Endothelial cell of umbilical vein (primary cell): ENCODE measurements around the gene ALDH1L1. TPM values are rescaled to one million over a fixed set of nuclear protein-coding genes. Genes with fewer than 3 reads are reported as not detected.

Experiments
- BruUV-seq: library from RNA; stranded (reverse); fragments of 400-500 nt; replicated peaks from 2 replicates; lab custom pipeline; 2021; lab: Mats Ljungman, UMichigan
- CTCF ChIA-PET: fragments of 300-600, 350-600 bp; sonication (Branson Sonifier 250); formaldehyde crosslinking; loops from one replicate; lab custom pipeline; 2021; ENCODE audit warnings: antibody characterized with exemption, inconsistent platforms; lab: Charles Lee
- POLR2A ChIA-PET: fragments of 300-600, 350-600 bp; sonication (Branson Sonifier 250); formaldehyde crosslinking; loops from one replicate; lab custom pipeline; 2021; ENCODE audit warnings: antibody characterized with exemption, inconsistent platforms; lab: Charles Lee
- DNase-seq: peaks from one replicate; pipeline ENCODE4 v3.0.0-alpha.2; 2011; ENCODE audit warnings: low read depth, low spot score
- FAIRE-seq: peaks from 2 replicates; lab custom pipeline; 2011; peaks lifted over from hg19 to GRCh38; lab: Jason Lieb, UNC
- H2AFZ ChIP-seq: 2 replicates; pipeline ENCODE4 v1.6.0; 2012; ENCODE audit warnings: low read depth, low read length, control low read depth, inconsistent platforms
- H3K27ac ChIP-seq: 2 replicates; pipeline ENCODE4 v1.5.1; 2011; ENCODE audit warnings: low read depth, mild to moderate bottlenecking, control low read depth, low read length, moderate library complexity; ENCODE audit not compliant: insufficient read depth
- H3K27me3 ChIP-seq, 2 experiments: 2 replicates each; pipeline versions ENCODE4 v1.6.0 to v1.6.1; 2011; ENCODE audit warnings: low read length in 2 of 2, mixed read lengths in 1 of 2; ENCODE audit not compliant: control insufficient read depth in 2 of 2, insufficient read depth in 2 of 2
- H3K36me3 ChIP-seq, 2 experiments: 2 replicates in 1 of 2; 3 replicates in 1 of 2; pipeline ENCODE4 v1.5.1; 2011; ENCODE audit warnings: low read length in 2 of 2, mild to moderate bottlenecking in 1 of 2, moderate library complexity in 1 of 2; ENCODE audit not compliant: control insufficient read depth in 2 of 2, insufficient read depth in 2 of 2; ENCODE audit errors: extremely low read depth in 1 of 2
- H3K4me1 ChIP-seq: 3 replicates; pipeline ENCODE4 v1.5.1; 2011; ENCODE audit warnings: mild to moderate bottlenecking, low read length; ENCODE audit not compliant: control insufficient read depth, insufficient read depth; ENCODE audit errors: extremely low read depth
- H3K4me2 ChIP-seq: 2 replicates; pipeline ENCODE4 v1.6.1; 2011; ENCODE audit warnings: low read length, control low read depth, mixed read lengths; ENCODE audit not compliant: insufficient read depth
- H3K4me3 ChIP-seq, 3 experiments: fragments of 200-600 bp in 1 of 3; sonication (generic), shearing (Covaris generic) in 1 of 3; replicated peaks in 1 of 3; 2 replicates each; pipeline ENCODE4 v1.5.1; 2011 to 2016; ENCODE audit warnings: control low read depth in 3 of 3, low read length in 3 of 3, mild to moderate bottlenecking in 2 of 3, inconsistent platforms in 1 of 3, low read depth in 1 of 3, moderate library complexity in 1 of 3; ENCODE audit not compliant: insufficient read depth in 1 of 3
- H3K79me2 ChIP-seq: 2 replicates; pipeline ENCODE4 v1.6.0; 2012; ENCODE audit warnings: low read length, inconsistent platforms; ENCODE audit not compliant: control insufficient read depth, insufficient read depth
- H3K9ac ChIP-seq: replicated peaks from 2 replicates; pipeline ENCODE3; 2011; ENCODE audit warnings: low read length, control low read depth; ENCODE audit not compliant: insufficient read depth; ENCODE audit errors: extremely low read depth
- H3K9me1 ChIP-seq: replicated peaks from 3 replicates; pipeline ENCODE4 v1.6.0; 2011; ENCODE audit warnings: mild to moderate bottlenecking, low read length; ENCODE audit not compliant: control insufficient read depth, insufficient read depth; ENCODE audit errors: extremely low read depth
- H3K9me3 ChIP-seq: replicated peaks from 2 replicates; pipeline ENCODE4 v1.5.1; 2012; ENCODE audit warnings: low read length, inconsistent platforms; ENCODE audit not compliant: control insufficient read depth, insufficient read depth
- H4K20me1 ChIP-seq: replicated peaks from 2 replicates; pipeline ENCODE3; 2011; ENCODE audit warnings: mild to moderate bottlenecking, low read length; ENCODE audit not compliant: control insufficient read depth, insufficient read depth; ENCODE audit errors: extremely low read depth
- EZH2 ChIP-seq: IDR thresholded peaks from 2 replicates; pipeline ENCODE4 v1.6.1; 2012; ENCODE audit warnings: borderline replicate concordance, low read depth, mild to moderate bottlenecking, moderate library complexity, low read length, inconsistent platforms; ENCODE audit not compliant: severe bottlenecking
- FOS ChIP-seq: IDR thresholded peaks from 2 replicates; pipeline ENCODE4 v1.6.1; 2011; ENCODE audit warnings: mild to moderate bottlenecking, low read length, moderate library complexity, borderline replicate concordance; ENCODE audit not compliant: insufficient read depth
- GATA2 ChIP-seq: IDR thresholded peaks from 2 replicates; pipeline ENCODE4 v1.7.0; 2011; ENCODE audit warnings: low read depth, mild to moderate bottlenecking, moderate library complexity, mixed read lengths, low read length; ENCODE audit not compliant: insufficient read length, insufficient read depth
- JUN ChIP-seq: IDR thresholded peaks from 2 replicates; pipeline ENCODE4 v1.6.1; 2011; ENCODE audit warnings: borderline replicate concordance, low read depth; ENCODE audit not compliant: insufficient read length, insufficient read depth
- MYC ChIP-seq: IDR thresholded peaks from one replicate; pipeline ENCODE4 v1.6.1; 2011; ENCODE audit warnings: mild to moderate bottlenecking, low read depth, low read length
- POLR2A ChIP-seq: IDR thresholded peaks from 2 replicates; pipeline ENCODE4 v1.6.1; 2012; ENCODE audit warnings: low read depth, mild to moderate bottlenecking, control low read depth, low read length
- POLR2AphosphoS5 ChIP-seq: IDR thresholded peaks from 2 replicates; pipeline ENCODE4 v1.6.1; 2012; ENCODE audit warnings: low read depth, mild to moderate bottlenecking, control low read depth, low read length, moderate library complexity; ENCODE audit not compliant: insufficient read depth
- dilution Hi-C: fragments of 300-500 bp; cut with MboI; formaldehyde crosslinking; loops from one replicate; pipeline ENCODE4 v1.15.0; 2019; ENCODE audit warnings: low sequenced_read_pairs; ENCODE audit not compliant: extremely low pct_ligation_motif_present
- intact Hi-C: fragments of 100-400 bp; cut with micrococcal nuclease; formaldehyde crosslinking; loops from one replicate; pipeline ENCODE4 v1.10.0; 2022
- polyA plus RNA-seq, 4 experiments: library from polyadenylated mRNA; depleted of rRNA in 3 of 4; stranded (reverse) in 3 of 4; unstranded in 1 of 4; fragments of >200 nt; gene quantifications; 2 replicates each; pipeline versions ENCODE4 v1.2.1 to v1.2.3, GENCODE V29; 2011 to 2012; ENCODE audit warnings: missing spikeins in 1 of 4
- total RNA-seq: library from RNA; stranded (reverse); gene quantifications from 2 replicates; pipeline ENCODE4 v1.2.3, GENCODE V29; 2021
- TF ChIP-seq, protein P1 (sequence below), 2 donors: IDR thresholded peaks; 1 replicate in 1 of 2; 2 replicates in 1 of 2; pipeline ENCODE4 v1.5.1; 2011; ENCODE audit warnings: low read length in 2 of 2, mild to moderate bottlenecking in 2 of 2, moderate library complexity in 2 of 2, control low read depth in 1 of 2, inconsistent platforms in 1 of 2, low read depth in 1 of 2; ENCODE audit not compliant: insufficient read depth in 1 of 2; ENCODE audit errors: extremely low read depth in 1 of 2
- TF ChIP-seq, protein P2 (sequence below): IDR thresholded peaks from 2 replicates; pipeline ENCODE4 v1.6.1; 2011; ENCODE audit not compliant: insufficient read depth, insufficient read length

ALDH1L1 gene
- total and polyA plus RNA-seq, 2 donors (not counting 3 experiments of a cell fraction or from before 2014, with no cell fraction given) = not detected

DNA sequence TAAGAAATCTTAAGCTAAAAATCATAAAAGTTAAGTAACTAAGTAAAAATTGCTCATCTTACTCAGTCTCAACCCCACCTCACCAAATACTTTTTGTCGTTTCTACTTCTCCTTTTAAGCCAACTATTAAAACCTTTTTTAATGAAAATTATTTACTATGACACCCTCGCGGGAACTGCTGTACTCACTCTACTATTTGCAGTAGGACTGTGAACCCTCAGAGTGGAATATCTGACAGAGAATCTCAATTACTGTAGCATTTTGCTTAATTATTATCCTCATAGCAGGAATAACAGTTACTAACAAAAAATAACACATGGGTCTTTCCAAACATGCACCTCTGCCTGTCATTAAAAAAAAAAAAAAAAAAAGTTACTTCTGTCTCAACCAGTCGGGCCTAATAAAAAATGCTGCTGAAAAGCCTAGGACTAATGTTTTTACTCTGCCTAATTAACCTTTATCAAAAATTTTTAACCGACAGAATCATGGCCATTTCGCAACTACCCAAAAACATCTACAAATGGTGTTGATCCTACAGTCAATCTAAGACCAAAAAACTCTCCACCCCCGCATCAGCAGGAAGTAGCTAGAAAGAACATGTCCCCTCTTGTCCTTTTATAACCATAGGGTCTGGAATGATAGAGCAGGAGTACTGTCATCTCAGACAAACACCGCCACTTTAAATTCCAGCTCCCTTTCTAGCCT, 10.2 kb downstream of the ALDH1L1 start:
- ChIA-PET CTCF (interaction anchor here (1.9 kb wide), 1 partner anchor 29 kb away, joined by 5 read pairs; no protein-coding TSS in a partner anchor), POLR2A (no interaction called here)
- no peaks in the 10 kb centered on the region for H3K9me3 ChIP-seq
- no peak overlapping the region for H3K27ac ChIP-seq
- no TSS peak for BruUV-seq
- H3K4me3 ChIP-seq = no peak overlapping the region
- dilution Hi-C loops (no loop called here), intact Hi-C loops (no loop called here)
- H4K20me1 ChIP-seq = no peaks in the 10 kb centered on the region
- H3K4me2 ChIP-seq = no peak overlapping the region
- H3K9me1 ChIP-seq = no peaks in the 10 kb centered on the region
- no peak for DNase-seq
- TF ChIP-seq JUN (no peak), POLR2A (no peak), FOS (no peak), MYC (no peak), GATA2 (no peak), POLR2AphosphoS5 (no peak), EZH2 (no peak)
- TF ChIP-seq, protein P1, sequence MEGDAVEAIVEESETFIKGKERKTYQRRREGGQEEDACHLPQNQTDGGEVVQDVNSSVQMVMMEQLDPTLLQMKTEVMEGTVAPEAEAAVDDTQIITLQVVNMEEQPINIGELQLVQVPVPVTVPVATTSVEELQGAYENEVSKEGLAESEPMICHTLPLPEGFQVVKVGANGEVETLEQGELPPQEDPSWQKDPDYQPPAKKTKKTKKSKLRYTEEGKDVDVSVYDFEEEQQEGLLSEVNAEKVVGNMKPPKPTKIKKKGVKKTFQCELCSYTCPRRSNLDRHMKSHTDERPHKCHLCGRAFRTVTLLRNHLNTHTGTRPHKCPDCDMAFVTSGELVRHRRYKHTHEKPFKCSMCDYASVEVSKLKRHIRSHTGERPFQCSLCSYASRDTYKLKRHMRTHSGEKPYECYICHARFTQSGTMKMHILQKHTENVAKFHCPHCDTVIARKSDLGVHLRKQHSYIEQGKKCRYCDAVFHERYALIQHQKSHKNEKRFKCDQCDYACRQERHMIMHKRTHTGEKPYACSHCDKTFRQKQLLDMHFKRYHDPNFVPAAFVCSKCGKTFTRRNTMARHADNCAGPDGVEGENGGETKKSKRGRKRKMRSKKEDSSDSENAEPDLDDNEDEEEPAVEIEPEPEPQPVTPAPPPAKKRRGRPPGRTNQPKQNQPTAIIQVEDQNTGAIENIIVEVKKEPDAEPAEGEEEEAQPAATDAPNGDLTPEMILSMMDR (IDR thresholded peaks at IDR 0.05; ENCODE audit: extremely low read depth in 1 of 2, insufficient read depth in 1 of 2, low read depth in 1 of 2, low read length in 2 of 2) = no peak
- TF ChIP-seq, protein P2, sequence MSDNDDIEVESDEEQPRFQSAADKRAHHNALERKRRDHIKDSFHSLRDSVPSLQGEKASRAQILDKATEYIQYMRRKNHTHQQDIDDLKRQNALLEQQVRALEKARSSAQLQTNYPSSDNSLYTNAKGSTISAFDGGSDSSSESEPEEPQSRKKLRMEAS = no peak
- H3K79me2 ChIP-seq = no peaks in the 10 kb centered on the region
- H3K27me3 ChIP-seq = peaks cover 4 to 26% of the 10 kb centered on the region in 2 experiments
- no peak overlapping the region for H3K9ac ChIP-seq
- H3K4me1 ChIP-seq = no peaks in the 10 kb centered on the region
- H2AFZ ChIP-seq = no peak overlapping the region
- no peaks in the 10 kb centered on the region for H3K36me3 ChIP-seq
- no peak for FAIRE-seq
